ENCODE data around the gene GSTM2.
"Not testable (repeated sequence)": the region's sequence is repeated elsewhere in the genome, so short reads cannot be mapped to it uniquely, and the experiment has no call there.

DNA sequence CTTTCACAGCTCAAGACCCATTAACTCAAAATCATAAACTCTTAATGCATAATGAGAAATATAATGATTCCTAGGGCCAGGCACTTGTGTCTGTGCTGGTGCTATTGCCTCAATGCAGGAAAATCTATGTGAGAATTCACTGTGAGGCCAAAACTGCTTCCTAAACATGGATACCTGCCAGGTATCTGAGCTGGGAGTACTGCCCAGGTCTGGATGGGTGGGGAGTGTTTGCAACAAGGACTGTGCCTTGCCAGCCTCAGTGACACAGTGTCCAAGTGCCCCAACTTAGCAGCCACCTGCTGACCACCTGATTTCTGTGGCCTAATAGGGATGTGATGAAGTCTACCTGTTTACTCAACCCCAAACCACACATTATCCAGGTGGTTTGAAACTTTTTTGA, 42.0 kb downstream of the GSTM2 start:
- TF ChIP-seq, protein P1, sequence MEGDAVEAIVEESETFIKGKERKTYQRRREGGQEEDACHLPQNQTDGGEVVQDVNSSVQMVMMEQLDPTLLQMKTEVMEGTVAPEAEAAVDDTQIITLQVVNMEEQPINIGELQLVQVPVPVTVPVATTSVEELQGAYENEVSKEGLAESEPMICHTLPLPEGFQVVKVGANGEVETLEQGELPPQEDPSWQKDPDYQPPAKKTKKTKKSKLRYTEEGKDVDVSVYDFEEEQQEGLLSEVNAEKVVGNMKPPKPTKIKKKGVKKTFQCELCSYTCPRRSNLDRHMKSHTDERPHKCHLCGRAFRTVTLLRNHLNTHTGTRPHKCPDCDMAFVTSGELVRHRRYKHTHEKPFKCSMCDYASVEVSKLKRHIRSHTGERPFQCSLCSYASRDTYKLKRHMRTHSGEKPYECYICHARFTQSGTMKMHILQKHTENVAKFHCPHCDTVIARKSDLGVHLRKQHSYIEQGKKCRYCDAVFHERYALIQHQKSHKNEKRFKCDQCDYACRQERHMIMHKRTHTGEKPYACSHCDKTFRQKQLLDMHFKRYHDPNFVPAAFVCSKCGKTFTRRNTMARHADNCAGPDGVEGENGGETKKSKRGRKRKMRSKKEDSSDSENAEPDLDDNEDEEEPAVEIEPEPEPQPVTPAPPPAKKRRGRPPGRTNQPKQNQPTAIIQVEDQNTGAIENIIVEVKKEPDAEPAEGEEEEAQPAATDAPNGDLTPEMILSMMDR (IDR thresholded peaks at IDR 0.05): not testable (repeated sequence)
- TF ChIP-seq POLR2A (IDR thresholded peaks at IDR 0.05): not testable (repeated sequence)

Data from heart left ventricle (tissue), 13 donors.